GM03348 (cell line): ENCODE results near the gene MBNL2.

Experiments
- DNase-seq: peaks from one replicate; pipeline ENCODE4 v3.0.0; 2012; ENCODE audit warnings: low spot score

Gene MBNL2

DNA sequence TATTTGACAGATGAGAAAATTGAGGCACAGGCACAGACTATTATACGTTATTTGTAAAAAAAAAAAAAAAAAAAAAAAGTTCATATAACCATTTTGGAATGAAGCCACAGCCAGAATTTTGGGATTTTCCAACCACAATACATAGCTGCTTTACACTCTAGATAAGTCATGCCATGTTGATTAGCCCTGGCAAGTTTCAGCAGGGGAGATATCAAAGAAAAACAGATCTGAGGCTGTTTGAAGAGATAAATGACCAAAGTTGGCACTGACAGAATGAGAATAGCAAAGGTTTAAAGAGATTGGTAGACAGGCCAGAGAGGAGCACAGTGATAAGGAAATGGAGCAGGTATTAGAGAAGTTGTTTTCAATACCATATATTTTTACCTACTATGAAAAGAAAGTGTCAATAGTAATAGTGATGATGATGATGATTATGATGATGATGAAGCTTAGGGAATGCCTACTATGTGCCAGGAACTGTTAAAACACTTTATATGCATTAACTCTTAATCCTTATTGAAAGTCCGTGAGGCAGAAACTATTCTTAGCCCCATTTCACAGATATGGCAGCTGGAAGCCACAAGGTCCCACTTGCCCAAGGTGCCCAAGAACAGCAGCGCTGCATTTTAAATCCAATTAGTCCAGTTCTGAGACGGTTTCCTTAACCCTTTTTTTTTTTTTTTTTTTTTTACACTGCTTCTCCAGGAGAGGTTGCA, 105.5 kb downstream of the MBNL2 start:
- no peak for DNase-seq

DNA sequence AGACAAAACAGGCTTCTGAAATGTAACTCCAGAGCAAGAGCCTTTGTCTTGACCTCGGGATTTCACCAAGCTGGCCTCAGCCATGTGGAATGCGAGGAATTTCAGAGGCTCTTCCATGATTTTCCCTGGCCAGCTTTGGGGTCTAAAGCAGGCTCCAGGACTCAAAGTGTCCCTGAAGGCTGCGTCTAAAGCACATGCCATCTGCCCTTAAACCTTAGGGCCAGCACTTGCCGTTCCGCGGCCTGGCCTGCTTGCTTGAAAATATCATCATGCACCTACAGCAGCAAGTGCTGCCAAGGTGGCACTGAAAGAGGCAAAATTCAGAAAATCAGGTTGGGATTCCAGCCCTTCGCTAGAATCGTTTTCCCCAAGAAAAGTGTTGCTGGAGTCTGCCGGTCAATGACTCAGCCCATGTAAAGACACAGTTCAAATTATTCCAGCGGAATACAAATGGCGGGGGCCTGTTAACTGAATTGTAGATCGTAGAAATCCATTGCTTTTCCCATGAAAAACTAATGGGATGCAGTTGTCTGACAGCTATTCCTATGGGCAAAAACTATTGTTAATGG, 106.2 kb downstream of the MBNL2 start:
- peak; percentile 75 for DNase-seq

DNA sequence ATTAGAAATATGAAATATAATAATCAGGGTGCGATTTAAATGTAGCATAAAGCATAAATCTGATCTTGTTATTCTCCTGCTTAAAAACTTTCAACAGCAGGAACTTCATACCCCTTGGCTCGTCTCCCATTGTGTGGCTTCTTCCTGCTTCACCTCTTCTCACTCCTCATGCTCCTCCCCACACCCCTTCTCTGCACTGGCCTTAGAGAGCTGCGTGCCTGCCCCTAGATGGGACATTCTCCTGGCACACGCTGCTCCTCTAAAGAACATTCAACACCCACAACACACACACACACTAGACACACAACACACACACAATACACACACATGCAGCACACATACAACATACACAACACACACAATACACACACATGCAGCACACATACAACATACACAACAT, 107.2 kb downstream of the MBNL2 start:
- DNase-seq: no peak

DNA sequence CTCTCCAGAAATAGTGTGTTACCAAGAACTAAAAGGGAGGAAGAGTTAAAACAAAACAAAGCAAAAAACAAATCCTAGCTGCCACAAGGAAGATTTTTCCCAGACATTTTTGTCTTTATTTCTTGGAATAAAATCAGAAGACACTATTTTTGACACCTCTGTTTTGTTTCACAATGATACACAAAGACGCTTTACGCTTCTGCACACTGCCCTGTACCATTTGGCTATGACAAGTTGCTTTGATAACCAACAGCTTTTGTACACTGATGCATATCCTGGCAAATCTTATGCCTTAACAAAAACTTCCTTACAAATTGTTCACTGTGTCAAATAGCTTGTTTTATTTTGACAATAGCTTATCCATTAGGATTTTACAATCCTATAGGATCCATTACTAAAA, 108.3 kb downstream of the MBNL2 start:
- no peak for DNase-seq

DNA sequence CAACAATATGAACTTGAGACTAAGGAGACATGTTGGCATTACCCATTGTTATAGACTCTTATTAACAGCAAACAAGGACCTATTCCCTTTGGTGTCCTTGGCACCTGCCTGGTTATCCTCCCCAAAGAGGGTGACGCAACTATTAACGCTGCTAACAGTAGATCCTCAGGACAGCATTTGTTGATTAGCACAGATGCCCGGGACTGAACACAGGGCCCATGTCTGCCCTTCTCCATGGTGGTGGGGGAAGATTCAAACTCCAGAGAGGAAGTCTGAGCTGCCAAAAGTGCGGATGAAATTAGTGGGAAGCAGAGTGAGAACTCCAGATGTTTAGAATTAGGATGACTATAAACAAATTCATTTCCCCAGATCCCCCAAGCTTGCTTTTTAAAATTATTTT, 110.6 kb downstream of the MBNL2 start:
- DNase-seq: no peak

DNA sequence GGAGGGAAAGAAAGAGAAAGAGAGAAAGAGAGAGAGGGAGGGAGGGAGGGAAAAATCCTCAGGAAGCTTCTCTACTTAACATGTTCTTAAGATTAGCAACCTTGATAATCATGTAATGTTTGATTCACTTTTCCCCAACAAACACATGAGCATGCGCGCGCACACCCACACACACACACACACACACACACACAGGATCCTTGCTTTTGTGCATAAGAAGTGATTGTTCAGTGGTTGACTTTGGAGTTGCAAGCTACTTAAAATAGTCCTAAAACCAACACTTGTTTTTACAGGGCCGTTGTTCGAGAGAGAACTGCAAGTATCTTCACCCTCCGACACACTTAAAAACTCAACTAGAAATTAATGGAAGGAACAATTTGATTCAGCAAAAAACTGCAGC, 111.8 kb downstream of the MBNL2 start:
- no peak for DNase-seq

GRCh38 chr13:97334690-97335089, 112.6 kb downstream of the MBNL2 start:
- no peak for DNase-seq

DNA sequence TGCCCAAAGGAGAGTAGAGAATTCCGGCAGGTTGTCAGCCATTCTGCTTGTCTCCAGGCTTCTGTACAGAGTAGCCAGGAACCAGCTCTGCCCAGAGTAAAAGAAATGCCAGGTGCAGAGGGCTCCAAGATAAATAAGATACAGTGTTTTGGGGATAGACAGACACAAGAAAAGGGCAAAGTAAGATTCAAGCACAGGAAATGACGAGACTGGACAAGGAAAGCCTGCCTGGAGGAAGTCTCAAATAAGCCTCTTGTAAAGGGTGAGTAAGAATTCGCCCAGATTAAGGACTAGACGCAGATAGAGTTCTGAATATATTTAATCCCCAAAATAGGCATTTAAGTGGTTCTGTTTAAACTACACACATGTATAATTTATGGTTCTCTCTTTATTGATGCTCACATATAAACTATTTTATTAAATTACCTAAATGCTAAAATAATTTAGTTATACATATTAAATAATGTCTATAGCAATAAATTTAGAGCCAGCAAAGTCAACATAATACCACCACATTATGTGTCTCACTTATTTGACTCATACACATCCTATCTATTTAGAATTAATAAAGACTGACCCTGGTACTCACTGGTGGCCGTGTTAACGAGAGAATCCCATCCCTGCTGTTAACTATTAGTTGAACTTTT, 113.5 kb downstream of the MBNL2 start:
- DNase-seq: no peak

GRCh38 chr13:97337985-97338499, 115.9 kb downstream of the MBNL2 start:
- DNase-seq: no peak

DNA sequence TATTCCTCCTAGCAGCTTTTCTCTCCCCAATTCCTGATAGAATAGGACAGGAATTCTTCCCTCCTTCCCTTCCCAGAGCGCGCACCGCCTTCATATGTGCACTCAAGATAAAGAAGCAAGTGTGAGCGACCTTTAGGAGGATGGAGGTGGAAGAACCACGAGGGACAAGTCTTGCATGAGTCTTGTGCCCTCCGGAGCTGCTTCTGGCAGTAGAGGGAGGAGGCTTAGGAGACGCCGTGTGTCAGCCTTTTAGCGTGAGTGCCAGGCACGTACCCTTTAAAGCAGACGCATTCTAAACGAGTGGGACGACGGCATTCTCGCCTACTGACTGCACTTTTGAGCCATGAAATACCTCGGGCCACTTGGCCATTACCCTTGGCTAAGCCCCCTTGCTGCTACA, 116.4 kb downstream of the MBNL2 start:
- DNase-seq: no peak

DNA sequence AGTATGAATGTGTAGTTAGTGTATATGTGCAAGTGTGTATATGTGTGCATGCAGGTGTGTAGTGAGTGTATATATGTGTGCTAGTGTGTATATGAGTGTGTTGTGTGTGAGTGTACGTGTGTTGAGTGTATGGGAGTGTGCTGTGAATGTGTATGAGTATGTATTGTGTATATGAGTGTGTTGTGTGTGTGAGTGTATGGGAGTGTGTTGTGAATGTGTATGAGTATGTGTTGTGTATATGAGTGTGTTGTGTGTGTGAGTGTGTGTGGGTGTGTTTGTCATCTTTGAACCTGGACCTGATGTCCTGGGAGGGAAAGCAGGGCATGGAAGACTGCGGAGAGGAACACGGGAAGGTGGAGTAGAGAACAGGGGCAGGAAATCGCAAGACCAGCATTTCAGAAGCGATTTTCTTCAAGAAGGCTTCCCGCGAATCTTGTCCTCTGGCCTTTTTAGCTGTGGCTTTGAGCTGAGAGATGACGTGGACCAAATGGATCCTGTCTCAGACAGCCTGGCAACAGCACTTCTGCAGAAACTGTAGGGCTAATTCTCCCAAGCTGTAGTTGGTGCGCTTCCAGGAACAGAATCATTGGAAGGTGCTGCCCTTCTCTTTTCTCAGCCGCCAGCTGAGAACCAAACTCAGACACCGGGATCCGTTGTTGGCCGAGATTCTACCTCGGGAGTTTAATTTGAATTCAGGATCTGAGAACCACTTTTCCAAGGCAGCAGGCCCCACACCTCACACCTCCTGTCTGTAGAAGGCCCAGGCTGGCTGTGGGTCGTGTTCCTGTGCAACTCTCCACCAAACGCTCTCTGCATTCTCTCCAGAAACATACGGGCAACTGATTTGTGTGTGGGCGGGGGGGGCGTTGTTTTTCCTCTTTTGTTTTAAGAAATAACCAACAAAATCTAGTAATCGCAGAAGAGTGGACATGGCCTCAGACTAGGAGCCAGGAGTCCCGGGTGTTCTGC, 117.2 kb downstream of the MBNL2 start:
- DNase-seq: peak; percentile 84

DNA sequence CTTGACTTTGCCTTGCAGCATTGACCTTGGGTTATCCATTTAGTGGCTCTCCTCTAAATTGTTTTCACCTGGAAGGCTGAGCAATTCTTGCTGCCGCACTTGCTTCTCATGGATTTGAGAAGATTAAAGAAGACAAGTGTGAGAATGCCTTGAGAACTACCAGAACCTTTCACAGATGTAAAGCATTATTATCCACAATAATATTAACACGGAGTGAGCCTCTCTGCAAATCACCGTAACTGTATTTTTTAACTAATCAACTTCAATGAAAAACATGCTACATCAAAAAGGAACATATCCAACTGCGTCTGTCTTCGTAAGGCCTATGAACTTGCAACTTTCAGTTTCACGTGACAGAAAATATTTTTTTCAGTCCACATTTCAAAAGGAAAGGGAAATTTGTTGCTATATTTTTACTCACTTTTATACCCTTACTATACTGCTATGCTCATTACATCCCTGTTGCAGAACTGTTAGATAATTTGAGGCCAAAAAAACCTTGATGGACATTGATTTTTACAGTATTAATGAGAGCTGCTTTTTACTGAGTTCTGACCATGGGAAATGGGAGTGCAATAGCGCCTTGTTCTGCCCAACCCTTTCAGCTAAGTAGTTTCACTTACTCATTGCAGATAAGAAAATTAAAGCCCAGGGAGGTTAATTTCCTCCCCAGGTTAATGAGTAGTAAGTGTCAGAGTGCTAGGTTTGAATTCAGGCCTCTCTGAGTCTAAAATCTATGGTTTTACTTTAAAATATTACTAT, 118.0 kb downstream of the MBNL2 start:
- DNase-seq: no peak

- DNase-seq: no peak
These were observed 119.0 kb downstream of the MBNL2 start for GRCh38 chr13:97341135-97341534.

GRCh38 chr13:97342136-97342535, 120.0 kb downstream of the MBNL2 start:
- no peak for DNase-seq

GRCh38 chr13:97342936-97343335, 120.8 kb downstream of the MBNL2 start:
- DNase-seq: no peak

DNA sequence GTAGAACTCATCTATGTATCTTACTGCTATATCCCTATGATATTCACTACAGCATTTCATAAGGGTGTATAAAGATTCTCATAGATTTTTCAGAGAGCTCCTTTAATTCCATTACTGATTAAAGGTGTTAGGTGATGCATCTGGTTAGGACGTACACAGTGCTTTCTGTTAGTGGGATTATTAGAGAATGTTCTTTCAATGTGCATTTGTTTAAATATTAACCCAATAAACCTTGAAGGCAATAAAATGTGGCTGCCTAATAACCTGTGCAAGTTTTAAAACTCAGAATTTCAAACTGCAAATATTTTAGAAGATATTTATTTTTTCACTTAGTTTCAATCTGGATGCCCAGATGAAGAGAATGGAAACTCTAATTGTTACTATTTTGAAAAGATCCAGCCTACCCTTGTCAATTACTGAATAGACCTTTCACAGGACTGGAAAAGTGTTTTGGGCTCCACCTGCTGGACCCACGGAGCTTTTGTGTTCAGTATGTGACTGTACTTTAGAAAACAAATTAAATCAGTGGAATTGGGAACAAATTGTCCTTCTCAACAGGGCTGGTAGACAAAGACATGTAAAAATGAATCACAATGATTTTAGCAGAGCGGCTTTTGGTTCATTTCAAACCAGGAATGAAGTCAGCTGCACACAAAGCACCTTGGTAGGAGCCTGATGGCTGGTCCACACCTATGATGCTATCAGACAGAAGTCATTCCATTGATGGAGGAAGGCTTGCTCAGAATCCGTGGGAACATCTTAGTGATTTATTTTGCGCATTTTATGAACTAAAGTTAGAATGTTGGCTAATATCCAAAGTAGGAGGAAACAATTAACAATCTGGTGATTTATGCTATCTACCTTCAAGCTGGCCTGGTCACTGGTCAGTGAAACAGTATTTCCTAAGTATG, 122.4 kb downstream of the MBNL2 start:
- DNase-seq: peak; percentile 64

- no peak for DNase-seq
These were observed 124.0 kb downstream of the MBNL2 start for GRCh38 chr13:97346097-97346496.

GRCh38 chr13:97346561-97347254, 124.6 kb downstream of the MBNL2 start:
- no peak for DNase-seq

DNA sequence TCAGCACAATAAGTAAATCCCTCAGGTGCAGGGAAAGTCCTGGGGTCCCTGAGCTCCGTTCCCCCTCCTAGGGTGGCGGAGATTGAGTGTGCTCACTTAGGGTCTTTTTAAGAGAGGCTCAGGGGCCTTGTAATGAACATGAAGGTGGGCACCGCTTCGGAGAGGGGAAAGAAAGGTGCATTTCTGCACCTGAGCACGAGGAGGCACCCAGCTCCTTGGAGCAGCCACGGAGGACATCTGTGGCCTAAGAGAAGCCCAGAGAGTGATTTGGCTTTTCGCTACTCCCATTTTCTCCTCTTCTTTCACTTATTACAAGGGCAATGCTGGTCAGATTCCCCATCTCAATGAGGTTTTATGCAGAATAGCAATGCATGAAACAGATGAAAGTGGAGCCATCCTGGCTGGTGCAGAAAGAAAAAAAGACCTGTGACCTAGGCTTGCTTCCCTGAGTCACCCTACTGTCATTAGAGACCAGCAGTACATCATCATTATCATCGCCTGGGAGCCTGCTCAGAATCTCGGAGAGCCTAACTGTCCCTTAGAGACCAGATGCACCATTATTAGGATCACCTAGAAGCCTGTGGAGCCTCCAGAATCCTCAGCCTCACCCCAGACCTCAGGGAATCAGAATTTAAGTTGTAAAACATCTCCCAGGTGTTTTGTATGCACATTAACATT, 125.3 kb downstream of the MBNL2 start:
- no peak for DNase-seq
